Stimulated activated CD4-positive, alpha-beta T cell treated with anti-CD3 and anti-CD28 coated beads, Interleukin-2, amount 100 ng/mL, for 24 hours (primary cell): ENCODE measurements around the gene SPTBN1.

Experiments used
- DNase-seq, 2 donors: peaks; one replicate each; pipeline ENCODE4 v3.0.0-alpha.2; 2020

The SPTBN1 gene

DNA sequence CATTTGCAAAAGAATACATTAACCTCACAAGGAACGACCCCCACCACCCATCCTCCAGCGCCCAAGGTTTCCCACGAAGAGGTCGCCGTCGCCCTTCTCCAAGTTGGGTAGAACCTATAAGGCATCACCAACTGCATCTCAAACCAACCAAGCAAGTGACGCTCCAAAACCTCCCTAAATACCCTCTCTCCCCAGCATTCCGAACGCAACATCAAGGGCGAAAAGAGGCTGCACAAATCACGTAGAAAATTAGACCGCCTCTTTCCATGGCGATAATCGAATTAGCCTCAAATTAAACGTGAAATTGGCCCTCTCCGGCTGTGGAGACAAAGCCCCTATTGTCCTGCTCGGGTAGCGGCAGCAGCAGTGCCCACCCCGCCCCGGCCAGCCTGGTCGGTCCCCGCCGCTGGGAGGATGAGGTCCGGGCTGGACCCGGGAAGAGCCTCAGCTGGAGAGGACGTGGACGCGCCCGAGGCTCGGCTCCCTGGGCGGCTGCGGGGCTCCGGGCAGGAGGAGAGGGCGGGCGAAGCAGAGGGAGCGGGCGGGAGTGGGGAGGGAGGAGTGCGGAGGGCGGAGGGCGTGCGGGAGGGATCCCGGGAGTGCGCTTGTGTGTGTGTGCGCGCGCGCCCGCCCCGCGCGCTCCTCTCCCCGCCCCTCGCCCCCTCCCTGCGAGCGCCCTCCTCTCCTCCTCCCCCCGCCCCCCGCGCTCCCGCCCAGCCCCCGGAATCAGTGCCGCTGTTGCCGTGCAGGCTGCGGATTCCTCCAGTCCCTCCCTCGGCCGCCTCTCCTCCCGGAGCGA lies at the start of gene SPTBN1:
Gene SPTBN1 (plus strand): TSS at position 765 of the 799 bp plus-strand sequence. CDS start 70,092 bp downstream, outside the sequence.
- peak; percentile 21 to 43 for DNase-seq

DNA sequence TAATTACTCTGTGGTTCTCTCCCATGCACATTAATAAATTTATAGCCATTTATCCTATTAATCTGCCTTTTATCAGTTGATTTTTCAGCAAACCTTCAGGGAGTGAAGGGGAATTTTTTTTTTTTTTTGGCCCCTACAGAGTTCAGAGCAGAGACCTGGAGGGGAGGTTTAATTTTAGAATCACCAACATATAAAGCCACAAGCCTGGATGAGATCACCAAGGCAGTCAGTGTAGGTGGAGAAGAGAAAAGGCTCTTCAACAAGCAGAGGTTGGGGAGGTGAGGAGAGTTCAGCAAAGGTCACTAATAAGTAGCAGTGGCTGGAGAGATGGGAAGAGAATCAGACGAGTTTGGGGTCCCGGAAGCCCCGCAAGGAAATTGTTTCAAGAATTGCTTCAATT lies 48.4 kb upstream of the SPTBN1 start:
- no peak for DNase-seq

DNA sequence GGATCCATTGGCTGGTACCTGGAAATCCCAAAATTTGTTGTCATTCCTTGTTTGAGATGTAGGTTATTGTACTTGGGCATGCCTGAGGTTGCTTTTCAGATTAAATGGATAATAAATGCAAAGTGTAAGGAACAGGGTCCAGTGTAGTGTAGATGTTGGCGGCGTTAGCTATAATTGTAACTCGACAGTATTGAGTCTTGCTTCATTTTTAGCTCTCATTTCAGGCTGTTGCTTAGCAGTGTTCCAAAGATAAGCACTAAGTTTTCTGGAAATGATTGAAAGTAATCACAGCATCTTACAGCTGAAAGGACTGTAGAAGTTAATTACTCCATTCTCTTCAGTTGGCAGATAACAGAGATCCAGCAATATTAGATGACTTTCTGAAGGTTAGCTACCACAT lies 47.8 kb upstream of the SPTBN1 start:
- no peak for DNase-seq

DNA sequence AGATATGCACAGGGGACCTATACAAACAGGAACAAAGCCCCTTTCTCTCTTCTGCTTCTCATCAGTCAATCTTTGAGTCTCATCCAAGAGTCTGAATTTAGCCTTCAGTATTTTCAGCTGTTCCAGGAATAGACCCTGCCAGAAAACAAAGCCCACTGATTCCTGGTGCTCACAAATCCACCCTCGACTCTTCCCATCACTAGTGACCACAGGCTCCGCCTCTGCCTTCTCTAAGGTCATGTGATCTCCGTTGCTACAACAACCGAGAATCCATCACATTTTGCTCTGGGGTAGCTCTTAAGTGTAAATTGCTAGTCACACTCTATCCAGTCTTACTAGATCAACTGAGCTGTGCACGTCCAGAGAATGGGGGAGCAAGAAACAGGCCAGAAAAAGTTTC lies 46.4 kb upstream of the SPTBN1 start:
- no peak for DNase-seq

DNA sequence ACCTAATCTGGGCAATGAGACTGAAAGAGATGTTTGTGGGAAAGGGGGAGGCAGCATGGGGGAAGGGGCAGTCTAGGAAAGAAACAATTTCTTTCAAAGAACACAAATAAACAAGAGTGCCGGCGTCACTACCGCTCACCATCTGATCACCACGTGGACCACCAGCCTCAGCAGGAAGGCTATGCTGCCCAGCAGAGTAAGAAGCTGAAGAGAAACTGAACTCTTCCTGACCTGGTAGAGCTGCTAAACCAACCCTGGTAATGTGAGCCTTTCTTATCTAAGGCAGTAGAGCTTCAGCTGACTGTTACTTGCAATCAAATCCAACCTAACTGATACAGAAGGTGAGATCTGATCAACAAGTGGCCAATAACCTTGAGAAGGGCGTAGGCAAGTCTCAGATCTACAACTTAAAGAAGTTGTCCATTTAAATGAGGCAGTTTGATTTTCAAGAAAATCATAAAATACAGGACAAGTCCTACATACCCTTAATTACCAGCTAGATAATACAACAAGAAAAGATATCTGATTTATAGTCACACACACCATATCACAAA lies 44.2 kb upstream of the SPTBN1 start:
- no peak for DNase-seq

DNA sequence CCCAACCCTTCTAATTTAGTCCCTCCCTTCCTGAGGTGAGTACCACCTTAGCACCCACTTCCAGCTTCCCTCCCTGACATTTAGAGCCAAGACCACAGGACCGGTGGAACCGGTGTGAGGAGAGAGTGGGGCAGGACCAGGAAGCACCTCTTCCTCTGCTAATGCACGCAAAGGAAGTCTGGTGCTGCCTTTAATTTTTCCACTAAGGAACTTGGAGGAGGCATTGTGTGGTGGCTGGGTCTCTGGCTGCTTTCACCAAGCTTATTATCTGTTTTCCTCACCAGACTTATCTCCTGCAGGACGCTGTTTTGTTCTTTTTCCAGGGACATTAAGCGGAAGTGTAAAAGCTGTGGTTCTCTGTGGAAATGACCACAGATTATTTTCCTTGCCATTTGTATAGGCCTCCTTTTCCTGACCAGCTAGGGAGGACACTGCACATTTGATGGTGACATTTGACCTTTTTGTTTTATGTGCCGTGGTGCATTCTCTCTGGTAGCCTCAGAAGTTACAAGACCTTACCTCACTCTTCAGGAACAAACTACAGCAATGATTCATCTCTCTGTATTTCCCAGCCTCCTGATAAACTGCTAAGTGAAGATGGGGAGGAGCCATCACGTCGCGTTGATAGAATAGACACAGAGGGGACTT lies 39.8 kb upstream of the SPTBN1 start:
- no peak for DNase-seq

DNA sequence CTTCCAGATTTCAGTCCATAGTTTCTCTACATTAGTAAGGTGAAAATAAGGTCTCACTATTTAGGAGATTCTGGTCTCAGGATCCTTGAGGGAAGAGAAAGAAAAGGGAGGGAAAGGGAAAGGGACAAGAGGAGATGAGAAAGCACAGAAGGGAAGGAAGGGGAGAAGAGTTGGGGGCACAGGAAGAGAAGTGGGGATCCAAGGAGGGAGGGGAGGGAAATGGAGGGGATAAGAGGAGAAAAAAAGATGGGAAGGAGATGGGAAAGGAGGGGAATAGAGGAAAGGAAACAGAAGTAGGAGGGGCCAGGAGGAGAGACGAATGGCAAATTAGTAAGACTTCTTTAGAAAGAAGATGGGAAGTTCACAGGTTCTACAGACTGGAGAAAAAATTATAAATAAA lies 39.2 kb upstream of the SPTBN1 start:
- no peak for DNase-seq

DNA sequence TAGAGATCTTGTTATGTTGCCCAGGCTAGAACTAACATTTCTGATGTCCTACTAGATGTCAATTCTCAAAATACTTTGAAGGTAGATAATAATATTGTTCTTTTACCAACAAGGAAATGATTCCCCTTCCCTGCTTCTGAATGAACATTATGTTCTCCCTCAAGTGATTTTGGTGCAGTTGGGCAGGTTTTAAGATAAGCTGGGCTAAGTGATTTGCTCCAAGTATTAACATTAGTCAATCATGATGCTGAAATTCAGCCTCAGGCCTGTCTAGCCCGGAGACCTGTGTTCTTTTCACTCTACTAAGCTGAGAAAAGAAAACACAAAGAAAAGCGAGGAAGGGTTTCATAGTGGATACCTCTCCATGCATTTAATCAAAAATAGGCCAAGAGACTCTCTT lies 38.5 kb upstream of the SPTBN1 start:
- no peak for DNase-seq

DNA sequence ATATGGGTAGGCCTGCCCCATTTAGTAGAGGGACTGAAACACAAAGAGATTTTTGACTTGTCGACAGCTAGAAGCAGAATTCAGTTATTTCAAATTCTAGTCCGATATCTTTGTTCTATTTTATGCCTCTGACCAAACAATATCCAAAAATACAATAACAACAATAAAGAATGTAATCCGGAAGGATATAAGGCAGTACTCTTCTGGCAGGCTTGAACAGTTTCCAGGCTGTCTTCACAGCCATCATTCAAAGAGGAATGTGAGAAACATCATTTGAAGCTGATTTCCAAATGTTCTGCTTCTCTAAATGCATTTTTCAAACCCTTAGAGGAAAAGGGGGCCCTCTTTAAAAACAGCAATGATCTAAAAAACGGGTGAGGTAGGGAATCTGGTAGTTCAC lies 36.7 kb upstream of the SPTBN1 start:
- DNase-seq, result no peak

DNA sequence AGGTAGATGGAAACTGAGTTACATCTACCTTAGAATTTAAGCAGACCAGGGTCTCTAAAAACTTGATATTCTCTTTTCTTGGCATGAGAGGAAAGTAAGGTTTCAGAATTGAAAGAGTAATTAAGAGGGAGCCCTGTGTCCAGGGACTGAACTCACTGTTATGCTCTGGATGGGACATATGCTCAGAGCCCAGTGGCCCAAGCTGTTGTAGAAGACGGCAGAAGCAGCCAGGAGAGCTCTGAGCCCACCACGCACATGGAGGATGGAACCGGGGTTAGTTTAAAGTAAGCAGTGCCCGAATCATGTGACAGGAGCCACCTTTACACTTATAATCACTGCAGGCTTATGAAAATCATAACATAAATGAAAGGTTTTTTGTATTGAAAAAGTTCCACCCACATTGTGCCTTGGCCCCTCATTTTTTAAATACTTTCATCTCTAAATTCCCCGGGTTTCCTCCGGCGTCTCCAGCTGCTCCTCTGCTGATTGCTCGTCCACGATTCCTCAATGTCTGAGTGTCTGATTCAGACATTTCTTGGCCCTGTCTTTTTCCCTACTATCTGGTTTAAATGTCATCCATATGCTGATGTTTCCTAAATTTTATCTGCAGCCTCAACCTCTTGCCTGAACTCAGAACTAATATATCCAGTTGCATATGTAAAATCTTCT lies 36.1 kb upstream of the SPTBN1 start:
- no peak for DNase-seq

DNA sequence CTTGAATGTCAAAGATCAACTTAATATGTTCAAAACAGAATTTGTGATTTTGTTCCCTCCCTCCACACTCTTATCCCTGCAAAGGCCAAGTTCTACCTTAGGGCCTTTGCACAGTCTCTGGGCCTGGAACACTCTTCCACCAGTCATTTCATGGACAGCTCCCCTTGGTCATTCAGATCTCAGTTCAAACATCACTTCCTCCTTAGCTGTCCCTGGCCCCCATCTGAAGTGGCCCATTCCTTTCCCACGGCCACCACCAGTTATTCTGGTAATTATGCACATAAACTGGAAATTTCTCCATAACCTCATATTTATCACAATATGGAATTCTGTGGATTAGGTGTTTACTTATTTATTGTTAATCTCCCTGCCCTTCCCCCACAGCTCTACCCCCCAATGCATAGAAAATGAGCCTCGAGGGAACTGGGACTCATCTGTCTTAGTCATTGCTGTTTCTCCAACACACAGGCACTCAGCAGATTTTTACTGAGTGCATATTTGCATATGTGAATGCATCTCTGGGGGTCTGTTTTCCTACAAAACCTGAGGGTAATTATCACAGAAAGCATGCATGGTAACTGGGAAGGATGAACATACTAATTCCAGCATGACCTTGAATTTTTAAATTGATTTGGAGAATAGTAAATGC lies 35.5 kb upstream of the SPTBN1 start:
- DNase-seq, result no peak

DNA sequence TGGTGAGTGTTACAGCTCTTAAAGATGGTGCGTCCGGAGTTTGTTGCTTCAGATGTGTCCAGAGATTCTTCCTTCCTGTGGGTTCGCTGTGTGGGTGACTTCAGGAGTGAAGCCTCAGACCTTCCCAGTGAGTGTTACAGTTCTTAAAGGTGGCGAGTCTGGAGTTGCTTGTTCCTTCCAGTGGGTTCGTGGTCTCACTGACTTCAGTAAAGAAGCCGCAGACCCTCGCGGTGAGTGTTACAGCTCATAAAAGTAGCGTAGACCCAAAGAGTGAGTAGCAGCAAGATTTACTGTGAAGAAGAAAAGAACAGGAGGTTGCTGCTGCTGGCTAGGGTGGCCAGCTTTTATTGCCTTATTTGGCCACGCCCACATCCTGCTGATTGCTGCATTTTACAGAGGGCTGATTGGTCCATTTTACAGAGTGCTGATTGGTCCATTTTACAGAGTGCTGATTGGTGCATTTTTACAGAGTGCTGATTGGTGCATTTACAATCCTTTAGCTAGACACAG lies 34.0 kb upstream of the SPTBN1 start:
- peak in 1 of 2 donors; percentile 26 for DNase-seq

DNA sequence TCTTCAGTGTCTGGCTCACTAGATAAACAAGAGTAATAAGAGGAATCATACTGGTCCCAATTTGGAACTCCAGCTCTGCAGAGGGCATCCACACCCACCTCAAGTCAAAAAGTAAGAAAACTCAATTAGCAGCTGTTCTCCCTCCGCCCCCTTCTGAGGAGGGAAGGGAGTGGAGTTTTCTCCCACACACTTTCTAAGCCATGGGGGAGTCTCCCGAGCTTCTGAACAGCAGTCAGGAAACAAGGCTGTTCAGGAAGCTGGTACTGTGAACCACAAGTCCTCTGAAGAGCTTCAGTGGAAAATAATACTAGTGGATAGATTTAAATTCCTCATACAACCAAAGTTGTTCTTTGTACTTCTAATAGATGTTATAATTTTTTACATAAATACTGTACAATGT lies 32.9 kb upstream of the SPTBN1 start:
- no peak for DNase-seq

DNA sequence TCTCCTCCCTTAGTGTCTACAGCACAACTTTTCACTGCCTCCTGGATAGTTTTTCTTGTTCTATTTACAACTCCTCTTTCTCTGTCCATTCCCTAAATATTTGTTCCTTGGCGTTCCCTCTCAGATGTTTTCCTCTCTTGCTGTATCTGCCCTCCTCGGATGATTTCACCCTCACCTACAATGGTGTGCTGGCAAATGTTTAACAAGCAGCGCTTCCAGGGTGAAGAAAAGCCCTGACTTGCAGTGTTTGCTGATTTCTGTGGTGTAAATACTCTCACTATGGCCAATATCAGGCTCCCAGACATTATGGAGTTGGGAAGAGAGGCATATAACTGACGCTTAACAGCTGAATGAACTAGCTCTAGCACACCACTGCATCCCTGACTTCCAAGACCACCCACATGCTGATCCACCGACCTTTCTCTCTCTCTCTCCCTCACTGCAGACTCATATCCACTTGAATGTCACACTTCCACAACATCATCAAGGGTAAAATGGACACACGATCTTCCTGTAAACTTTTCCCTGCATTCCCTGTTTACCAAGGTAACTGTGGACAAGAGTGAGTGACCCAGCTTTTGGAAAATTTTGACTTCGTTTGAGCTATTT lies 31.5 kb upstream of the SPTBN1 start:
- DNase-seq, result no peak

DNA sequence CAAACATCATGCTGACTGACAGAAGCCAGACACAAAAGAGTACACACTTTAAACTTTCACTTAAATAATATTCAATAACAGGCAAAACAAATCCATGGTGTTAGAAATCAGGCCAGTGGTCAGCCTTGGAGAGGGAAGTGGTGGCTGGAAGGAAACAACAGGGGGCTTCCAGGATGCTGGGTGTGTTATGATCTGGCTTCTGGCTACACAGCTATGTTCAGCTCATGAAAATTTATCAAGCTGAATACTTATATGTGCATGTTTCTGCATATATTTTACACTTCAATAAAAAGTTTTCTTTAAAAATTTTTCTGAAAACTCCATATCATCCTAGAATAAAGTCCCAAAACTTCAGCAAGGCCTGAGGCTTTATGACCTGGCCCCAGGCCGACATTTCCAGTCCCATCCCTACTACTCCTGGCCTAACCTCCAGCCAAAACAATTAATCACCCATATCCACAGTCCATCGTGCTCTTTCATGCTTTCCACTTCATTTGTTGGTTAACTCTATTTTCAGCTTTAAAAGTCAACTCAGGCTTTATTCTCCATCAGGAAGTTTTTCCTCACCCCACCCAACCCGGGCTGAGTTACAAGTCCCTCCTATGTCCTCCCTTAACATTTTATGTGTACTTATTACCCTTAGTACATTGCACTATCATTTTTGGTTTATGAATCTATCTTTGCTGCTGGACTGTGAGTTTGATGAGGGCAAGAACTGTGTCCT lies 27.9 kb upstream of the SPTBN1 start:
- DNase-seq, result no peak

DNA sequence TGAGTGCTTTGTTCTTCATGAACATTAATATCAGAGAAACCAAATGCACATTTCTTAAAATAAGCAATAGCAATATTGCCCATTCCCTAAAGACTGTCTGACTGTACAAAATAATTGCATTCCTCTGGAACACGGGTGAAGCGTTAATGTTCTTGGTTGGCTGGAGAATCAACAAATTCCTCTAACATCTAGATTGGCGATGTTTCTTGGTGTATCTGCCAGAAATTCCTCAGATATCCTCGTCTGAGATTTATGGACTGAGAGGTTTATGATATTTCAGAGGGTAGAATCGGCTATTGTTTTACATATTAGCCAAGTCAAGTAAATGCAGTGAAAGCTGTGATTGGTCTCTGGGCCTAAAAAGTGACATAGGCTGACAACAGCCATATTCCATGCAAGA lies 27.1 kb upstream of the SPTBN1 start:
- DNase-seq, result no peak

DNA sequence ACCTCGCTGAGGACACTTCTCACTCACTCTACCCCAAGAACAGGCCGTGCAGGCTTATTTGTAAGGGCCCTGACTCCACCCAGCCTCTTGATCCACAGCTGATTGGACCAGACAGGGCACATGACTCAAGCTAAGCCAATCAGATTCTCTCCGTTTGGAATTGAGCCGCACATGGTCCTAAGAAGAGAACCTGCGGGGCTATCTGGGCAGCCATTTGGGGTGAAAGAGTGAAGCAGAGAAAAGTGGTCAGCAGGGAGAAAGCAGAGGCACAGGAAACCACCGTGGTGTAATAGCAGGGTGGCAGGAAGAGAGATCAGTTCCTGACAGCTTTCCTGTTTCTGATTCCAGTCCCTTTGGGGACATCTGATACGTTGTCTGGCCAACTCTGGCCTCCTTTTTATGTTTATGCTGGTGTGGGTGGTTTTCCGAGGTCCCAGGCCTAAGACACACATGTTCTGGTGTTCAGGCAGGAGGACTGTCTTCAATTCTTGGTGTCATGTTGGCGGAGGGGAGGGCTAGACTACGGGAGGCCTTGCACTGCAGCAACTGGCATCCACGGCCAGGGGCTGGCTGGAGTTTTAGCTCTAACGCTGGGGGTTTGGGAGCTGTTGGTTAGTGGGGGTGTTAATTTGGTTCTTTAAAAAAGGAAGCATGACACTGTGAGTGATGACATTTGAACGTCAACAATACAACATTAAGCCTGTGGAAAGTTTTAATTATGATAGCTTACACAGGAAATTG lies 26.1 kb upstream of the SPTBN1 start:
- no peak for DNase-seq

DNA sequence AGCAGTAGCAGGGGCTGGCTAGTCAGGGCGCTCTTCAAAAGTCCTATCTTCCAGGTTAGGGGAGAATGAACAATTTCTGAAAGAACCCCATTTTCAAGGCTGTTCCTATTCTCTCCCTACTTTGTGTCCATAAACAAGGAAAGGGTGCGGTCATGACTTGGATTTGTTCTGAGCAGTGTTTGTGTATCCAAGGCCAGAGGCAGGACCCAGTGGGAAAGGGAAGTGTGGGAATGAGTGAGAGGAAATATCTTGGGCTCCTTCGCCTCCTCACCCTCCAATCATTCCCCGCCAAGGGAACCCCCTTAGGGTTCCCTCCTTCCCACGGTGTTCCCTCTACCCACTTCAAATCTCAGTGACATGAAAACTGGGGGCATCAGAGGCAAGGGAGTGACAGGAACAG lies 25.5 kb upstream of the SPTBN1 start:
- no peak for DNase-seq

DNA sequence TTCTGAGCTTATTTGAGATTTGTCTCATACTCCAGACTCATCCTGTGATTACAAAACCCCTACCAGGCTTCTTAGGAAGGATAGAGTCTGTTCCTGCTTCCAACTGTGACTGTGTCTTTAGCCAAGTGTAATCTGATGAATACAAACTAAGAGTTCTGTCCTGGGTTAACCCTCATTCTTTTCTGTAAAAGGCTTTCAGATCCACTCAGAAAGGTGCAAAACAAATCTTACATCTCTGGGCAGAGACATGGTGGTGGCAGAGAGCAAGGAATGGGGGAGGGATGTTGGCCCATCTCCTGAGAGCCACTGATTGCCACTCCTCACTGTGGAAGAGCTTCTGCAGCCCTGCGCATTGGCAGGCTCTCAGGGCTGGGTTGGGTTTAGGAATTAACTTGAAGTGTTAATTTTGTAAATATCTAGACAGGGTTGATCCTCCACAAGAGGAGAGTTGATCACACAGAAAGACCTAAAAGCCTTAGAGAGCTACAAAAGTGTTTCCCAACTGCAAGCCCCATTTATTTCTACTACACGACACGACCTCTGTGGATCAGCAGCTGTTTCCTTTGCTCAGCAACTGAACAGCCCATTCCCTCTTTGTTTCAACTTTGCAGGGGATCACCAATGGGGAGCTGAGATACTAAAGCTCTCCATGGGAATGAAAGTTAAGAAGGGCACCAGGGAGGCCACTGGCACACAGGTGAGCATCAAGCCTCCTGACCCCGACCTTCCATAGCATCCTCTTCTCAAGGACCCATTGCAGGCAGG lies 23.7 kb upstream of the SPTBN1 start:
- DNase-seq, result no peak

DNA sequence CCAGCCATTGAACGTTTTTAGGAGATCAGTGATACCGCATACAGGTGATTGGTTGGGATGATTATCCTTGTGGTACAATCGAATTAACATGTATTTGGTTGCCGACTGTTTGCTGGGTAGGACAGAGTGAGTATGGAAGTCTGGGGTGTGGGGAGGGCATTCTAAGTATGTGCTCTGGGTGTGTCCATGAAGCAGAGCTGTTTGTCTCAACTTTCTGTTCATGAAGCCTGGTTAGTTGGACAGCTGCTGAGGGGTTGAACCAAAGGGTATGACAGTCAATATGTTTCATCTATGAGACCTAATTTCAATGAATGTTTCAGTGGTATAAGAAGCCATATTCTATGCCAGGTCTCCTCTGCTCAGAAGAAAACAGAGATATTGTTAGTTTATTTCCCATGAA lies 21.9 kb upstream of the SPTBN1 start:
- DNase-seq, result no peak
